Stomach (tissue), 9 donors: Measurements from ENCODE around the gene SCML1. TPM values are rescaled to one million over a fixed set of nuclear protein-coding genes. Genes with fewer than 3 reads are reported as not detected.

Experiments
- DNase-seq, 2 donors: peaks; one replicate each; pipeline versions ENCODE4 v3.0.0 to v3.0.0-alpha.2; 2013 to 2019
- H3K27ac ChIP-seq, 5 donors: fragments of 200-600 bp in 4 of 5; sonication (generic) in 4 of 5; one replicate each; pipeline ENCODE4 v1.5.1; 2013 to 2019; ENCODE audit warnings: mild to moderate bottlenecking in 1 of 5, moderate library complexity in 1 of 5
- H3K27me3 ChIP-seq, 3 donors: fragments of 200-600 bp; sonication (generic); one replicate each; pipeline ENCODE4 v1.5.1; 2017 to 2019; ENCODE audit warnings: mixed run types in 1 of 3
- H3K36me3 ChIP-seq, 4 donors: fragments of 200-600 bp; sonication (generic); 1 replicate in 3 of 4; 2 replicates in 1 of 4; pipeline ENCODE4 v1.5.1; 2016 to 2019
- H3K4me1 ChIP-seq, 4 donors: fragments of 200-600 bp; sonication (generic); one replicate each; pipeline ENCODE4 v1.5.1; 2016 to 2019
- H3K4me3 ChIP-seq, 4 donors: fragments of 200-600 bp; sonication (generic) in 3 of 4; one replicate each; pipeline ENCODE4 v1.5.1; 2016 to 2019; ENCODE audit warnings: mild to moderate bottlenecking in 1 of 4
- H3K9me3 ChIP-seq, 4 donors: fragments of 200-600 bp; sonication (generic); one replicate each; pipeline ENCODE4 v1.5.1; 2016 to 2019
- CTCF ChIP-seq, 7 experiments: fragments of 450-650 bp in 4 of 7; fragments of 200-600 bp in 3 of 7; sonication (generic) in 3 of 7; IDR thresholded peaks; one replicate each; pipeline ENCODE4 v1.5.1; 2016 to 2019; ENCODE audit warnings: antibody characterized with exemption in 7 of 7, control low read depth in 2 of 7, mild to moderate bottlenecking in 1 of 7
- EP300 ChIP-seq: sonication (generic); formaldehyde crosslinking; IDR thresholded peaks from one replicate; pipeline ENCODE4 v1.6.1; 2017; ENCODE audit warnings: antibody characterized with exemption
- POLR2A ChIP-seq, 4 donors: fragments of 450-650 bp; IDR thresholded peaks; one replicate each; pipeline ENCODE4 v1.6.1; 2016; ENCODE audit warnings: antibody characterized with exemption in 4 of 4, control low read depth in 2 of 4, mild to moderate bottlenecking in 1 of 4, moderate library complexity in 1 of 4
- POLR2AphosphoS5 ChIP-seq, 3 donors: sonication (generic); formaldehyde crosslinking; IDR thresholded peaks; one replicate each; pipeline ENCODE4 v1.6.1; 2016; ENCODE audit warnings: antibody characterized with exemption in 3 of 3
- WGBS, 5 donors: extraction: QIAGEN DNeasy Blood & Tissue Kit in 3 of 5; methylation state at CpG; one replicate each; pipeline versions ENCODE4 v1.1.5 to v1.1.7; 2013 to 2018; 5-methylcytosine and 5-hydroxymethylcytosine counted together
- intact Hi-C: fragments of 100-400 bp; cut with DNase I; formaldehyde crosslinking; loops from one replicate; pipeline ENCODE4 v1.15.1; 2023; ENCODE audit warnings: low total_unique reads
- polyA plus RNA-seq, 3 donors: library from polyadenylated mRNA; stranded (reverse); fragments of 200-250 nt; gene quantifications; one replicate each; pipeline ENCODE4 v1.2.3, GENCODE V29; 2013
- total RNA-seq, 5 donors: library from RNA; depleted of rRNA; stranded (reverse); fragments of >200 nt; gene quantifications; one replicate each; pipeline versions ENCODE4 v1.1.0 to v1.2.3, GENCODE V29; 2014 to 2016
- donor health status: healthy with polysubstance abuse.
- donor health status: Bipolar disorder and iron deficiency.
- donor health status: healthy.

The SCML1 gene
- total and polyA plus RNA-seq, 8 donors: 0.45 to 28.1 (median 12.3) TPM

GRCh38 chrX:17750436-17750835, 13.1 kb downstream of the SCML1 start:
- H3K27me3 ChIP-seq: peaks cover 0 to 4% (median 0%) of the 10 kb centered on the region in 3 donors
- DNase-seq: no peak
- no peaks in the 10 kb centered on the region for H3K9me3 ChIP-seq
- intact Hi-C loops: no loop called here
- H3K4me1 ChIP-seq: no peaks in the 10 kb centered on the region
- 52 to 65% (median 60%) methylated on average over 3 of the region's 3 CpGs for WGBS, 5 donors
- H3K4me3 ChIP-seq: no peak overlapping the region
- H3K27ac ChIP-seq: no peak overlapping the region
- TF ChIP-seq POLR2A (IDR thresholded peaks at IDR 0.05) (no peak), CTCF (IDR thresholded peaks at IDR 0.05) (no peak), EP300 (no peak)
- peaks cover 0 to 23% (median 21%) of the 10 kb centered on the region in 4 donors for H3K36me3 ChIP-seq

GRCh38 chrX:17758382-17758781, 21.1 kb downstream of the SCML1 start:
- no peak for DNase-seq
- peaks cover 0 to 5% (median 0%) of the 10 kb centered on the region in 3 donors for H3K27me3 ChIP-seq
- WGBS, 5 donors: 52 to 85% (median 61%) methylated on average over 2 of the region's 2 CpGs
- no peaks in the 10 kb centered on the region for H3K36me3 ChIP-seq
- intact Hi-C loops: no loop called here
- H3K27ac ChIP-seq: no peak overlapping the region
- TF ChIP-seq EP300: no peak
- no peaks in the 10 kb centered on the region for H3K4me1 ChIP-seq
- no peaks in the 10 kb centered on the region for H3K9me3 ChIP-seq
- H3K4me3 ChIP-seq: no peak overlapping the region

GRCh38 chrX:17759990-17760389, 22.7 kb downstream of the SCML1 start:
- Histone ChIP-seq H3K4me3 (no peak overlapping the region), H3K27ac (no peak overlapping the region), H3K27me3 (peaks cover 0 to 9% (median 0%) of the 10 kb centered on the region in 3 donors), H3K4me1 (no peaks in the 10 kb centered on the region), H3K36me3 (no peaks in the 10 kb centered on the region), H3K9me3 (no peaks in the 10 kb centered on the region)
- 71 to 100% (median 76%) methylated on average over 1 of the region's 1 CpG for WGBS, 5 donors
- intact Hi-C loops: no loop called here
- no peak for TF ChIP-seq POLR2AphosphoS5 (IDR thresholded peaks at IDR 0.05)
- no peak for TF ChIP-seq POLR2A (IDR thresholded peaks at IDR 0.05)
- no peak for TF ChIP-seq CTCF (IDR thresholded peaks at IDR 0.05)
- no peak for TF ChIP-seq EP300
- no peak for DNase-seq

GRCh38 chrX:17767734-17768133, 30.4 kb downstream of the SCML1 start:
- no peaks in the 10 kb centered on the region for H3K4me1 ChIP-seq
- no peaks in the 10 kb centered on the region for H3K36me3 ChIP-seq
- 11 to 33% (median 24%) methylated on average over 1 of the region's 1 CpG for WGBS, 5 donors
- TF ChIP-seq POLR2AphosphoS5 (IDR thresholded peaks at IDR 0.05): no peak
- no peak for TF ChIP-seq CTCF (IDR thresholded peaks at IDR 0.05)
- no peak for TF ChIP-seq EP300
- no peak for TF ChIP-seq POLR2A (IDR thresholded peaks at IDR 0.05)
- H3K9me3 ChIP-seq: no peaks in the 10 kb centered on the region
- H3K27me3 ChIP-seq: peaks cover 0 to 4% (median 0%) of the 10 kb centered on the region in 3 donors
- no peak for DNase-seq
- intact Hi-C loops: no loop called here
- H3K27ac ChIP-seq: no peak overlapping the region
- H3K4me3 ChIP-seq: no peak overlapping the region

- Histone ChIP-seq H3K4me1 (no peaks in the 10 kb centered on the region), H3K4me3 (no peak overlapping the region), H3K36me3 (no peaks in the 10 kb centered on the region), H3K27ac (no peak overlapping the region), H3K9me3 (no peaks in the 10 kb centered on the region), H3K27me3 (peaks cover 0 to 5% (median 0%) of the 10 kb centered on the region in 3 donors)
- WGBS, 5 donors: 54 to 100% (median 64%) methylated on average over 1 to 5 of the region's 5 CpGs
- intact Hi-C loops: no loop called here
- TF ChIP-seq POLR2A (IDR thresholded peaks at IDR 0.05) (no peak), CTCF (IDR thresholded peaks at IDR 0.05) (no peak), EP300 (no peak), POLR2AphosphoS5 (IDR thresholded peaks at IDR 0.05) (no peak)
- no peak for DNase-seq
Measured at GRCh38 chrX:17768997-17769396, 31.7 kb downstream of the SCML1 start.
